H9 (cell line): ENCODE results near the gene MEG3. TPM values are rescaled to one million over a fixed set of nuclear protein-coding genes. Genes with fewer than 3 reads are reported as not detected.

Experiments used
- DNase-seq: peaks from one replicate; pipeline ENCODE4 v3.0.0-alpha.2; 2017
- H2AFZ ChIP-seq: one replicate; pipeline ENCODE4 v1.6.1; 2013; ENCODE audit warnings: mild to moderate bottlenecking, low read length, control low read depth, moderate library complexity
- H2AK5ac ChIP-seq: 2 replicates; pipeline ENCODE4 v1.6.1; 2013; ENCODE audit warnings: low read length, control low read depth, mixed read lengths; ENCODE audit not compliant: insufficient read length
- H2BK120ac ChIP-seq: one replicate; pipeline ENCODE4 v1.6.1; 2013; ENCODE audit warnings: low read depth, mild to moderate bottlenecking, low read length, control low read depth, inconsistent platforms; ENCODE audit not compliant: poor library complexity, severe bottlenecking
- H2BK12ac ChIP-seq: 2 replicates; pipeline ENCODE4 v1.6.1; 2013; ENCODE audit warnings: low read length, control low read depth, mixed read lengths, low read depth; ENCODE audit not compliant: insufficient read length
- H2BK15ac ChIP-seq: 2 replicates; pipeline ENCODE4 v1.6.1; 2013; ENCODE audit warnings: low read depth, low read length, control low read depth
- H2BK20ac ChIP-seq: one replicate; pipeline ENCODE4 v1.6.1; 2013; ENCODE audit warnings: low read depth, mild to moderate bottlenecking, low read length, control low read depth, inconsistent platforms; ENCODE audit not compliant: poor library complexity, severe bottlenecking
- H2BK5ac ChIP-seq: 2 replicates; pipeline ENCODE4 v1.6.1; 2013; ENCODE audit warnings: low read length, control low read depth, mixed read lengths; ENCODE audit not compliant: insufficient read length
- H3K14ac ChIP-seq: 2 replicates; pipeline ENCODE4 v1.6.1; 2013; ENCODE audit warnings: low read length, control low read depth; ENCODE audit not compliant: insufficient read depth
- H3K18ac ChIP-seq: 2 replicates; pipeline ENCODE4 v1.6.1; 2013; ENCODE audit warnings: low read depth, mild to moderate bottlenecking, mixed read lengths, low read length, control low read depth; ENCODE audit not compliant: insufficient read length
- H3K23ac ChIP-seq: 2 replicates; pipeline ENCODE4 v1.6.1; 2013; ENCODE audit warnings: low read length, control low read depth, mixed read lengths, low read depth; ENCODE audit not compliant: insufficient read length
- H3K23me2 ChIP-seq: 2 replicates; pipeline ENCODE4 v1.6.1; 2013; ENCODE audit warnings: low read depth, mild to moderate bottlenecking, mixed read lengths, low read length, control low read depth; ENCODE audit not compliant: insufficient read length, poor library complexity, severe bottlenecking
- H3K27ac ChIP-seq: 2 replicates; pipeline ENCODE4 v1.5.1; 2013; ENCODE audit warnings: low read length, control low read depth, mixed read lengths, low read depth; ENCODE audit not compliant: insufficient read length
- H3K27me3 ChIP-seq: 2 replicates; pipeline ENCODE4 v1.6.1; 2013; ENCODE audit warnings: low read length, control low read depth, inconsistent platforms; ENCODE audit not compliant: insufficient read depth
- H3K4ac ChIP-seq: 2 replicates; pipeline ENCODE4 v1.6.1; 2013; ENCODE audit warnings: low read depth, mild to moderate bottlenecking, control low read depth, inconsistent platforms, low read length, moderate library complexity
- H3K4me1 ChIP-seq: 2 replicates; pipeline ENCODE4 v1.6.1; 2013; ENCODE audit warnings: low read length, control low read depth, inconsistent platforms; ENCODE audit not compliant: insufficient read depth
- H3K4me2 ChIP-seq: 2 replicates; pipeline ENCODE4 v1.6.1; 2013; ENCODE audit warnings: low read length, control low read depth, mixed read lengths; ENCODE audit not compliant: insufficient read length, insufficient read depth
- H3K56ac ChIP-seq: 2 replicates; pipeline ENCODE4 v1.6.1; 2013; ENCODE audit warnings: low read depth, mild to moderate bottlenecking, mixed read lengths, low read length, control low read depth; ENCODE audit not compliant: insufficient read length
- H3K79me1 ChIP-seq: 2 replicates; pipeline ENCODE4 v1.6.1; 2013; ENCODE audit warnings: low read depth, mild to moderate bottlenecking, moderate library complexity, low read length, control low read depth, inconsistent platforms; ENCODE audit not compliant: insufficient read depth, poor library complexity, severe bottlenecking
- H3K79me2 ChIP-seq: 2 replicates; pipeline ENCODE4 v1.6.1; 2013; ENCODE audit warnings: low read length, control low read depth, inconsistent platforms; ENCODE audit not compliant: insufficient read depth
- H3K9ac ChIP-seq: 2 replicates; pipeline ENCODE4 v1.6.1; 2013; ENCODE audit warnings: low read length, control low read depth, mixed read lengths; ENCODE audit not compliant: insufficient read length; ENCODE audit errors: extremely low read depth
- H3K9me3 ChIP-seq: one replicate; pipeline ENCODE4 v1.6.1; 2013; ENCODE audit warnings: low read depth, low read length, inconsistent platforms; ENCODE audit not compliant: control insufficient read depth
- H3T11ph ChIP-seq: one replicate; pipeline ENCODE4 v1.6.1; 2013; ENCODE audit warnings: mild to moderate bottlenecking, low read length, control low read depth, inconsistent platforms
- H4K20me1 ChIP-seq: one replicate; pipeline ENCODE4 v1.6.1; 2013; ENCODE audit not compliant: control insufficient read depth, insufficient read length, insufficient read depth
- H4K5ac ChIP-seq: 2 replicates; pipeline ENCODE4 v1.6.1; 2013; ENCODE audit warnings: low read depth, mild to moderate bottlenecking, mixed read lengths, low read length, control low read depth; ENCODE audit not compliant: insufficient read length
- H4K8ac ChIP-seq: replicated peaks from 2 replicates; pipeline ENCODE4 v1.6.1; 2013; ENCODE audit warnings: low read length, control low read depth, mixed read lengths, low read depth; ENCODE audit not compliant: insufficient read length
- H4K91ac ChIP-seq: 2 replicates; pipeline ENCODE4 v1.6.1; 2013; ENCODE audit warnings: low read depth, mild to moderate bottlenecking, moderate library complexity, mixed read lengths, low read length, control low read depth; ENCODE audit not compliant: insufficient read length
- H3K27ac Mint-ChIP-seq, 3 experiments: 2 replicates in 2 of 3; 3 replicates in 1 of 3; pipeline ENCODE4 v1.8.0; 2020 to 2021; ENCODE audit warnings: mixed read lengths in 3 of 3, mild to moderate bottlenecking in 1 of 3, moderate library complexity in 1 of 3
- H3K27me3 Mint-ChIP-seq: 2 replicates; pipeline ENCODE4 v1.8.0; 2021; ENCODE audit warnings: low read depth, mild to moderate bottlenecking, moderate library complexity, mixed read lengths
- H3K36me3 Mint-ChIP-seq, 3 experiments: 2 replicates in 2 of 3; 3 replicates in 1 of 3; pipeline ENCODE4 v1.8.0; 2020 to 2021; ENCODE audit warnings: low read depth in 3 of 3, mixed read lengths in 3 of 3; ENCODE audit not compliant: insufficient read depth in 1 of 3
- H3K4me1 Mint-ChIP-seq, 2 experiments: 2 replicates each; pipeline ENCODE4 v1.8.0; 2020; ENCODE audit warnings: mixed read lengths in 2 of 2
- H3K4me3 Mint-ChIP-seq, 2 experiments: 2 replicates in 1 of 2; 3 replicates in 1 of 2; pipeline ENCODE4 v1.8.0; 2020 to 2021; ENCODE audit warnings: mild to moderate bottlenecking in 2 of 2, mixed read lengths in 2 of 2, moderate library complexity in 1 of 2
- H3K9me3 Mint-ChIP-seq, 2 experiments: 2 replicates in 1 of 2; 3 replicates in 1 of 2; pipeline ENCODE4 v1.8.0; 2020; ENCODE audit warnings: mild to moderate bottlenecking in 2 of 2, mixed read lengths in 2 of 2, moderate library complexity in 1 of 2
- CTCF ChIP-seq: fragments of 200-600 bp; sonication (generic); conservative IDR thresholded peaks from 3 replicates; pipeline ENCODE4 v1.8.0; 2021; ENCODE audit warnings: antibody characterized with exemption, mild to moderate bottlenecking
- WGBS: extraction: QIAGEN DNeasy Blood & Tissue Kit; methylation state at CpG from one replicate; pipeline ENCODE4 v1.1.7; 2013; ENCODE audit warnings: missing lambda C conversion rate, low lambda C conversion rate, mixed read lengths; ENCODE audit not compliant: insufficient read length; ENCODE audit errors: extremely low coverage; 5-methylcytosine and 5-hydroxymethylcytosine counted together
- total RNA-seq: library from RNA; stranded (reverse); gene quantifications from 2 replicates; pipeline ENCODE4 v1.2.1, GENCODE V29; 2021

MEG3 gene
- total RNA-seq, 1 experiment from 2014 or later = 0.52 TPM

GRCh38 chr14:100850841-100851585 is 25.1 kb downstream of the MEG3 start:
- peak; percentile 91 for TF ChIP-seq CTCF
- Histone ChIP-seq H3K23me2 (no peaks in the 10 kb centered on the region), H3K79me2 (no peaks in the 10 kb centered on the region), H3K9me3 (no peaks in the 10 kb centered on the region), H4K20me1 (no peaks in the 10 kb centered on the region), H4K91ac (no peak overlapping the region), H3K27ac (no peak overlapping the region), H2BK15ac (no peak overlapping the region), H2BK5ac (no peak overlapping the region), H3K23ac (no peak overlapping the region), H3K56ac (no peak overlapping the region), H2AK5ac (no peak overlapping the region), H3K18ac (no peak overlapping the region), H3K14ac (no peak overlapping the region), H2AFZ (no peak overlapping the region), H2BK120ac (no peak overlapping the region), H3K27me3 (no peaks in the 10 kb centered on the region), H3K79me1 (no peaks in the 10 kb centered on the region), H3K4me1 (no peaks in the 10 kb centered on the region), H4K5ac (no peak overlapping the region), H3K9ac (no peak overlapping the region), H3T11ph (no peak overlapping the region), H2BK12ac (no peak overlapping the region), H3K4me2 (no peak overlapping the region), H4K8ac (no peak overlapping the region), H3K4ac (no peak overlapping the region), H2BK20ac (no peak overlapping the region)
- H3K27me3 Mint-ChIP-seq = peaks cover 5% of the 10 kb centered on the region
- H3K36me3 Mint-ChIP-seq = no peaks in the 10 kb centered on the region
- no peaks in the 10 kb centered on the region for H3K9me3 Mint-ChIP-seq
- peak; percentile 79 for DNase-seq
- H3K27ac Mint-ChIP-seq = no peak overlapping the region
- no CpG with 5 or more reads among the region's 8 CpGs for WGBS
- no peak overlapping the region for H3K4me3 Mint-ChIP-seq
- H3K4me1 Mint-ChIP-seq = peaks cover 0 to 4% of the 10 kb centered on the region in 2 experiments; a peak in 1 of 4 replicates
